H1 (cell line): ENCODE data around the gene BSPRY. TPM values are rescaled to one million over a fixed set of nuclear protein-coding genes. Genes with fewer than 3 reads are reported as not detected.

Experiments
- CTCF ChIA-PET: fragments of 300-600 bp; sonication (Branson Sonifier 250); formaldehyde crosslinking; loops from one replicate; lab custom pipeline; 2021; ENCODE audit not compliant: partially characterized antibody; lab: Charles Lee
- POLR2A ChIA-PET: fragments of 300-600 bp; sonication (Branson Sonifier 250); formaldehyde crosslinking; loops from one replicate; lab custom pipeline; 2021; ENCODE audit warnings: inconsistent platforms; ENCODE audit not compliant: partially characterized antibody; lab: Charles Lee
- DNase-seq, 2 experiments: peaks; one replicate each; pipeline versions ENCODE4 v3.0.0 to v3.0.0-alpha.2; 2010 to 2022; ENCODE audit warnings: low spot score in 2 of 2, low read depth in 1 of 2, mixed read lengths in 1 of 2
- FAIRE-seq: peaks from 2 replicates; lab custom pipeline; 2011; peaks lifted over from hg19 to GRCh38; lab: Jason Lieb, UNC
- H2AFZ ChIP-seq: 2 replicates; pipeline ENCODE4 v1.8.1; 2012; ENCODE audit warnings: low read length, inconsistent platforms
- H2AK5ac ChIP-seq: 2 replicates; pipeline ENCODE4 v1.6.1; 2013; ENCODE audit warnings: low read depth, low read length
- H2BK120ac ChIP-seq: replicated peaks from 2 replicates; pipeline ENCODE3; 2013; ENCODE audit warnings: low read depth, low read length, inconsistent platforms
- H2BK12ac ChIP-seq: 2 replicates; pipeline ENCODE4 v1.6.1; 2013; ENCODE audit warnings: low read depth, low read length
- H2BK15ac ChIP-seq: 2 replicates; pipeline ENCODE4 v1.6.1; 2013; ENCODE audit warnings: low read length
- H2BK20ac ChIP-seq: 2 replicates; pipeline ENCODE4 v1.6.1; 2013; ENCODE audit warnings: low read length
- H2BK5ac ChIP-seq: 2 replicates; pipeline ENCODE4 v1.6.1; 2013; ENCODE audit warnings: low read depth, low read length
- H3K14ac ChIP-seq: 2 replicates; pipeline ENCODE4 v1.6.1; 2013; ENCODE audit warnings: inconsistent platforms; ENCODE audit not compliant: insufficient read length
- H3K18ac ChIP-seq: 2 replicates; pipeline ENCODE4 v1.6.1; 2013; ENCODE audit warnings: low read length; ENCODE audit errors: extremely low read depth
- H3K23ac ChIP-seq: 2 replicates; pipeline ENCODE4 v1.6.1; 2013; ENCODE audit warnings: inconsistent platforms; ENCODE audit not compliant: insufficient read length
- H3K23me2 ChIP-seq: 2 replicates; pipeline ENCODE4 v1.6.1; 2013; ENCODE audit warnings: low read depth, low read length
- H3K27ac ChIP-seq: 2 replicates; pipeline ENCODE4 v1.6.1; 2011; ENCODE audit warnings: low read depth, low read length, inconsistent platforms
- H3K27me3 ChIP-seq, 4 experiments: replicated peaks in 1 of 4; 1 replicate in 1 of 4; 2 replicates in 3 of 4; pipeline versions ENCODE4 v1.6.1 to v1.8.1; 2011 to 2013; ENCODE audit warnings: low read length in 3 of 4, mild to moderate bottlenecking in 3 of 4, inconsistent platforms in 2 of 4, mixed read lengths in 2 of 4, moderate library complexity in 1 of 4; ENCODE audit not compliant: control insufficient read depth in 3 of 4, insufficient read depth in 3 of 4; ENCODE audit errors: extremely low read depth in 1 of 4
- H3K36me3 ChIP-seq, 4 experiments: 2 replicates each; pipeline versions ENCODE4 v1.6.1 to v1.8.1; 2011 to 2013; ENCODE audit warnings: mild to moderate bottlenecking in 4 of 4, low read length in 3 of 4, moderate library complexity in 2 of 4, control low read depth in 1 of 4, inconsistent platforms in 1 of 4; ENCODE audit not compliant: insufficient read depth in 4 of 4, control insufficient read depth in 2 of 4
- H3K4ac ChIP-seq: replicated peaks from 2 replicates; pipeline ENCODE3; 2013; ENCODE audit warnings: low read length, low read depth, mixed read lengths, inconsistent platforms; ENCODE audit not compliant: insufficient read length
- H3K4me1 ChIP-seq, 4 experiments: replicated peaks in 1 of 4; 1 replicate in 1 of 4; 2 replicates in 3 of 4; pipeline versions ENCODE4 v1.6.1 to v1.8.1; 2011 to 2013; ENCODE audit warnings: low read length in 3 of 4, inconsistent platforms in 2 of 4, mixed read lengths in 1 of 4; ENCODE audit not compliant: insufficient read depth in 4 of 4, control insufficient read depth in 3 of 4
- H3K4me2 ChIP-seq, 2 experiments: 2 replicates each; pipeline versions ENCODE4 v1.6.1 to v1.8.1; 2011 to 2013; ENCODE audit warnings: low read depth in 2 of 2, low read length in 2 of 2, control low read depth in 1 of 2, inconsistent platforms in 1 of 2, mild to moderate bottlenecking in 1 of 2; ENCODE audit not compliant: insufficient read depth in 1 of 2
- H3K4me3 ChIP-seq, 4 experiments: fragments of 200-600, 300-600 bp in 1 of 4; sonication (generic), shearing (Covaris generic), sonication (Bioruptor Twin) in 1 of 4; 2 replicates each; pipeline versions ENCODE4 v1.5.1 to v1.8.1; 2011 to 2016; ENCODE audit warnings: low read length in 4 of 4, low read depth in 3 of 4, control low read depth in 2 of 4, inconsistent platforms in 2 of 4, mild to moderate bottlenecking in 2 of 4, mixed read lengths in 1 of 4, moderate library complexity in 1 of 4; ENCODE audit not compliant: insufficient read depth in 2 of 4; ENCODE audit errors: extremely low read depth in 1 of 4
- H3K56ac ChIP-seq: replicated peaks from 2 replicates; pipeline ENCODE3; 2013; ENCODE audit warnings: low read depth, mild to moderate bottlenecking, mixed read lengths, low read length, inconsistent platforms; ENCODE audit not compliant: insufficient read length
- H3K79me1 ChIP-seq: 2 replicates; pipeline ENCODE4 v1.6.1; 2013; ENCODE audit warnings: low read depth, low read length, control low read depth
- H3K79me2 ChIP-seq, 2 experiments: 2 replicates each; pipeline versions ENCODE4 v1.6.1 to v1.8.1; 2012 to 2013; ENCODE audit warnings: low read length in 2 of 2, mild to moderate bottlenecking in 2 of 2, inconsistent platforms in 1 of 2; ENCODE audit not compliant: insufficient read depth in 2 of 2, control insufficient read depth in 1 of 2
- H3K9ac ChIP-seq, 4 experiments: replicated peaks in 1 of 4; 1 replicate in 1 of 4; 2 replicates in 3 of 4; pipeline versions ENCODE4 v1.6.1 to v1.8.1; 2011 to 2013; ENCODE audit warnings: low read depth in 3 of 4, low read length in 3 of 4, control low read depth in 2 of 4, mild to moderate bottlenecking in 2 of 4, moderate library complexity in 2 of 4, inconsistent platforms in 1 of 4; ENCODE audit errors: extremely low read depth in 1 of 4
- H3K9me3 ChIP-seq, 2 experiments: 2 replicates each; pipeline versions ENCODE4 v1.6.1 to v1.8.1; 2012 to 2013; ENCODE audit warnings: mild to moderate bottlenecking in 2 of 2, moderate library complexity in 2 of 2, control low read depth in 1 of 2, inconsistent platforms in 1 of 2, low read depth in 1 of 2, low read length in 1 of 2, mixed read lengths in 1 of 2; ENCODE audit not compliant: insufficient read depth in 2 of 2
- H4K20me1 ChIP-seq, 2 experiments: replicated peaks in 1 of 2; 2 replicates each; pipeline versions ENCODE3 to v1.8.1; 2011 to 2013; ENCODE audit warnings: inconsistent platforms in 2 of 2, low read length in 2 of 2, mild to moderate bottlenecking in 1 of 2; ENCODE audit not compliant: insufficient read depth in 2 of 2, control insufficient read depth in 1 of 2
- H4K5ac ChIP-seq: 2 replicates; pipeline ENCODE4 v1.6.1; 2013; ENCODE audit warnings: low read length, low read depth, mixed read lengths, inconsistent platforms; ENCODE audit not compliant: insufficient read length
- H4K8ac ChIP-seq: 2 replicates; pipeline ENCODE4 v1.8.0; 2013; ENCODE audit warnings: mild to moderate bottlenecking, moderate library complexity, low read length, inconsistent platforms; ENCODE audit not compliant: insufficient read depth; ENCODE audit errors: extremely low read depth
- H4K91ac ChIP-seq: replicated peaks from 2 replicates; pipeline ENCODE3; 2013; ENCODE audit warnings: low read length, mixed read lengths, inconsistent platforms; ENCODE audit not compliant: insufficient read length
- RAD21 ChIP-seq, 2 experiments: IDR thresholded peaks in 1 of 2; conservative IDR thresholded peaks in 1 of 2; 2 replicates each; pipeline ENCODE4 v1.6.1; 2011; ENCODE audit warnings: low read depth in 2 of 2, low read length in 2 of 2, improper control_type of control experiment in 1 of 2, inconsistent platforms in 1 of 2, mild to moderate bottlenecking in 1 of 2, moderate library complexity in 1 of 2
- RFX5 ChIP-seq: IDR thresholded peaks from 2 replicates; pipeline ENCODE4 v1.6.1; 2011; ENCODE audit warnings: low read depth, low read length, improper control_type of control experiment, borderline replicate concordance
- WGBS, 2 experiments: shearing (Covaris generic) in 1 of 2; methylation state at CpG; one replicate each; pipeline versions ENCODE4 v1.1.6 to v1.1.7; 2013 to 2015; ENCODE audit warnings: low lambda C conversion rate in 2 of 2, mixed read lengths in 2 of 2, inconsistent platforms in 1 of 2, low coverage in 1 of 2, missing lambda C conversion rate in 1 of 2; ENCODE audit not compliant: insufficient replicate concordance in 2 of 2, insufficient coverage in 1 of 2, insufficient read length in 1 of 2; ENCODE audit errors: extremely low coverage in 1 of 2, missing lambda C conversion rate in 1 of 2; 5-methylcytosine and 5-hydroxymethylcytosine counted together
- polyA plus RNA-seq, 7 experiments: library from polyadenylated mRNA; depleted of rRNA in 3 of 7; stranded (reverse) in 5 of 7; unstranded in 2 of 7; fragments of >200 nt in 5 of 7; fragments of 200-250 nt in 2 of 7; gene quantifications; 1 replicate in 5 of 7; 2 replicates in 1 of 7; 4 replicates in 1 of 7; pipeline versions ENCODE4 v1.2.1 to v1.2.3, GENCODE V29; 2011 to 2013; ENCODE audit warnings: missing spikeins in 2 of 7, mixed read lengths in 2 of 7
- total RNA-seq: library from RNA; stranded (reverse); fragmentation: NEBNext Ultra II Directional; extraction: Animal tissue kit (Norgen Biotek cat#: 25700); gene quantifications from 2 replicates; pipeline ENCODE4 v1.2.1, GENCODE V29; 2021

Gene BSPRY
- total and polyA plus RNA-seq, 2 of the 8 experiments (the other 6 are each of a cell fraction or from before 2014, with no cell fraction given): 5.5 to 10.9 TPM

GRCh38 chr9:113373256-113373655 lies 23.9 kb downstream of the BSPRY start:
- Histone ChIP-seq H3K9ac (no peak overlapping the region), H2BK120ac (no peak overlapping the region), H3K23me2 (peaks cover 3% of the 10 kb centered on the region; the same call in 1 of the 2 replicates), H3K4me2 (peak overlapping the region in 1 of 2 experiments; percentile 9; a peak in 1 of 4 replicates), H2BK20ac (no peak overlapping the region), H3K9me3 (no peaks in the 10 kb centered on the region), H3K4ac (no peak overlapping the region), H2BK15ac (no peak overlapping the region), H3K18ac (no peak overlapping the region), H4K91ac (no peak overlapping the region), H2BK12ac (no peak overlapping the region), H4K20me1 (peaks cover 0 to 2% of the 10 kb centered on the region in 2 experiments), H3K27me3 (no peaks in the 10 kb centered on the region), H3K23ac (no peak overlapping the region), H3K79me2 (peaks cover 0 to 5% of the 10 kb centered on the region in 2 experiments; a peak in 1 of 4 replicates), H3K27ac (no peak overlapping the region), H2AK5ac (no peak overlapping the region), H3K56ac (no peak overlapping the region), H4K5ac (no peak overlapping the region), H3K79me1 (no peaks in the 10 kb centered on the region), H2AFZ (no peak overlapping the region), H3K4me3 (no peak overlapping the region), H3K36me3 (peaks cover 0 to 19% (median 2%) of the 10 kb centered on the region in 4 experiments; a peak in 4 of 8 replicates), H2BK5ac (no peak overlapping the region), H3K4me1 (peaks cover 0 to 5% (median 2%) of the 10 kb centered on the region in 4 experiments; a peak in 3 of 7 replicates), H3K14ac (no peak overlapping the region), H4K8ac (no peak overlapping the region)
- TF ChIP-seq RAD21 (IDR thresholded peaks at IDR 0.05 in 1 of 2, conservative IDR thresholded peaks at IDR 0.05 in 1 of 2; ENCODE audit: low read depth in 2 of 2, low read length in 2 of 2): no peak
- no peak for TF ChIP-seq RFX5
- CTCF ChIA-PET: interaction anchor here (1.0 to 1.8 kb wide), 4 partner anchors 16 to 283 kb away, joined by 3 to 4 read pairs (median 4); no protein-coding TSS in a partner anchor
- FAIRE-seq (no peak), DNase-seq (no peak)
- POLR2A ChIA-PET: interaction anchor here (0.5 to 1.8 kb wide), 6 partner anchors 11 to 47 kb away, joined by 3 to 6 read pairs (median 3); partner anchors contain the start of genes C9orf43 and POLE3
- 65% methylated on average over 3 of the region's 3 CpGs; no CpG with 5 or more reads in 1 of the 2 experiments for WGBS, 2 experiments
